GM12872 (cell line): Measurements from ENCODE around the gene TRIM62.

Experiments
- TF ChIP-seq, protein P1 (sequence below): IDR thresholded peaks from 3 replicates; pipeline ENCODE4 v1.5.1; 2011; ENCODE audit warnings: low read depth, mild to moderate bottlenecking, low read length, moderate library complexity; ENCODE audit not compliant: insufficient read depth

Gene TRIM62

DNA sequence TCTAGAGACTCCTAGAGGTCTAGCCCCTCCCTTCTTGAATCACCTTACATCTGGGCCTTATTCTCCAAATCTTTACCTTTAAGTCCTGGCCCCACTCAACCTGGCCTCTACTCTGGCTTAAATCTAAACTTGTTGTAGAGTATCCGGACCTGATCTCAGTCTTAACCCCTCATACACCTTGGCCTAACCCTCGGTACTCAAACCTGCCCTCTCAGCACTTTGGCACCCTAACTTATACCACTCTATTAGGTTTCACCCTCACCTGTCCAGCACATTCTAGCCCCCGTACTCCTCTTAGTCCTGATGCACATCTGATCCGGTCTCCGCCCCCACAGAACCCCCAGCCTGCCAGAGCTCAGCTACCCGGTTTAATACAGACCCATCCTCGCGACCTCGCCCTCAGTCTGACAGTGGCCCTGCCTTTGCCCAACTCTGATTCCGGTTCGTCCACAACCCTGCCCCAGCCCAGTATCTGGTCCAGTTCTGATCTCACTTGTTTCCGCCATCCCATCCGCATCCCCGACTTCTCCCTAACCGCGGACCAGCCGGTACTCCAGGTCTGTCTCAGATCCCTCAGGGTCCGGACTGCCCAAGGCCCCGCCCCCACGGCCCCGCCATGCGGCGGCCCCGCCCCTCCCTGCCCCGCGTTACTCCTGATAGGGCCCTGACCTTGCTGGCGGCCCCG lies 1.5 kb downstream of the TRIM62 start:
- TF ChIP-seq, protein P1, sequence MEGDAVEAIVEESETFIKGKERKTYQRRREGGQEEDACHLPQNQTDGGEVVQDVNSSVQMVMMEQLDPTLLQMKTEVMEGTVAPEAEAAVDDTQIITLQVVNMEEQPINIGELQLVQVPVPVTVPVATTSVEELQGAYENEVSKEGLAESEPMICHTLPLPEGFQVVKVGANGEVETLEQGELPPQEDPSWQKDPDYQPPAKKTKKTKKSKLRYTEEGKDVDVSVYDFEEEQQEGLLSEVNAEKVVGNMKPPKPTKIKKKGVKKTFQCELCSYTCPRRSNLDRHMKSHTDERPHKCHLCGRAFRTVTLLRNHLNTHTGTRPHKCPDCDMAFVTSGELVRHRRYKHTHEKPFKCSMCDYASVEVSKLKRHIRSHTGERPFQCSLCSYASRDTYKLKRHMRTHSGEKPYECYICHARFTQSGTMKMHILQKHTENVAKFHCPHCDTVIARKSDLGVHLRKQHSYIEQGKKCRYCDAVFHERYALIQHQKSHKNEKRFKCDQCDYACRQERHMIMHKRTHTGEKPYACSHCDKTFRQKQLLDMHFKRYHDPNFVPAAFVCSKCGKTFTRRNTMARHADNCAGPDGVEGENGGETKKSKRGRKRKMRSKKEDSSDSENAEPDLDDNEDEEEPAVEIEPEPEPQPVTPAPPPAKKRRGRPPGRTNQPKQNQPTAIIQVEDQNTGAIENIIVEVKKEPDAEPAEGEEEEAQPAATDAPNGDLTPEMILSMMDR, result no peak

DNA sequence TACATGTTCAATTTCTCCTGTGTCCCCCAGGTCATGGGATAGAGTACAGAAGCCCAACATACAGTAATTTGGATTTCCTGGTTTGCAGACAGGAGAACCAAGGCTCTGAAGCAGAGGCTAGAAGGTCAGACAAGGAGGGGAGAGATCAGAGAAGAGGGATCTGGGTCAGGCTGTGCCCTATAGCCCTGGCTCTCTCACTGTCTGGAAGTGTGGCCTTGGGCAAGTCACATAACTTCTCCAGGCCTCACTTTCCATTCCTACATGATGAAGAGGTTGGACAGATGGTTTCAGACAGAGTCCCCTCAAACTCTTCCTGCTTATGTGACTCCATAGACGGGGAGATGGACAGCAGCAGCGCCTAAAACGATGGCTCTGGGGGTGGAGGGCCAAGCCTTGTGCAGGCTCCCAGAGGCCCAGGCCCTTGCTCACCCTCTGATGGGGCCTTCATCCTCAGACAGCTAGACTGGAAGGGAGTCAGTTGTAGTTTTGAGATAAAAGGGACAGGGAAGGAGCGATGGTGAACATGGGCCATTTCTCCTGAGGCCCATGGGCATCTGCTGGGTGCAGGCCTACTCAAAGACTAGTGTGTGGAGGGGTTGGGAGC lies 2.9 kb downstream of the TRIM62 start:
- TF ChIP-seq, protein P1, result no peak

DNA sequence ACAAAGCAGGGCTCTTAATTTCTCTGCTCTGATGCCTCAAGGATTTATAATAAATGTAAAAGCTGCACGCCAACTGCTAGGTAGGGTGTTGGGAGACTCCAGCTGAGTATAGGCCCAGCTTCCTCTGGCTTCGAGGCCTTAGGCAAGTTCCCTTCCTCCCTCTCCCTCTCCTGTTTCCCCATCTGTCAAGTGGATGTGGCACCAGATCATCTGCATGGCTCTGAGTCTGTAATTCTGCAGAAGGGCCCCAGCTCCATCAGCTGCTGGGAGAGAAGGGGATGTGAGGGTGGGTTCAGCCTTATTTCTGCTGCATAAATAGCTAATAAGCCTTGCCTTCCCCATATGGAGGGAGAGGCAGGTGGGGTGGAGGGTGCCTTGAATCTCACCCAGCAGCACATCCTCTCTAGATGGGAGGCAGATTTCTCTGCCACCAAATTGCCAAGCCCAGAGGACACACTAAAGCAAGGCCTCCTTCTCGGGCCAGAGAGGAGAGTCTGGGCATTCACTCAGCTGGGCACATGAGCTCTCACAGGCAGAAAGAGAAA lies 3.8 kb downstream of the TRIM62 start:
- TF ChIP-seq, protein P1, result no peak

DNA sequence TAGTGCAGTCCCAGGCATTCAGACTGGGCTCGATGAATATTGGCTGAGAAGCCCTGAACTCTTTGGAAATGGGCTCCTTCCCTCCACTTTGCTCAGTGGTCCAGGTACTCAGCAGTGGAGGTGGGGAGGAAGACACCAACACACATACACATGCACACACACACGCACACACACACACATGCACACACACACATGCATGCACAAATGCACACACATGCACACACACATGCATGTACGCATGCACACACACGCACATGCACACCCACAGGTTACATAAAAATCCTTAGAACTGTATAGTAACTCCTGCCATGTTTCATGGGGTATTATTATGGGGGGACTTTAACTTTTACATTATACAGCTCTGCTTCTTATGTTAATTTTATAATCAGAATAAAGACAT lies 5.0 kb downstream of the TRIM62 start:
- TF ChIP-seq, protein P1, result no peak

DNA sequence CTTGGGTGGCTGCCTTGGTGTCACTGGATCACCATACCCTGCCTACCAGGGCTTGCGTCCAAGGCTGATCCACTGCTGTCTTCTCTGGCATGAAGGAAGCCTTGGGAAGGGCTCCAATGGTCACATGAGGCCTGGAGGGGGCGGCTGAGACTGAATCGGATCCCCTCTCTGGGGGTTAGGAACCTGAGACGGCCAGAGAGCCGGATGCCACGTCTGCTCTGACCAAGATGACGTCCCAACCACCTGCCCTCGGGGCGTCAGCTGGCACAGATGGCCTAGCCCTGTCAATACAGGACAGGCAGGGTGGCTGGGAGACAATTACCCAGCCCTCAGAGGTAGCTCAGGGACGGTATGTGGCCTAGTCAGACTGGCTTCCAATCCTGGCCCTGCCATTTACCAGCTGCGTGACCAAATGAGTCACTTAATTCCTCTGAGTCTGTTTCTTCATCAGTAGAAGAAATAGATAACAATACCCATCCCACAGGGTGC lies 5.4 kb downstream of the TRIM62 start:
- TF ChIP-seq, protein P1, result no peak

DNA sequence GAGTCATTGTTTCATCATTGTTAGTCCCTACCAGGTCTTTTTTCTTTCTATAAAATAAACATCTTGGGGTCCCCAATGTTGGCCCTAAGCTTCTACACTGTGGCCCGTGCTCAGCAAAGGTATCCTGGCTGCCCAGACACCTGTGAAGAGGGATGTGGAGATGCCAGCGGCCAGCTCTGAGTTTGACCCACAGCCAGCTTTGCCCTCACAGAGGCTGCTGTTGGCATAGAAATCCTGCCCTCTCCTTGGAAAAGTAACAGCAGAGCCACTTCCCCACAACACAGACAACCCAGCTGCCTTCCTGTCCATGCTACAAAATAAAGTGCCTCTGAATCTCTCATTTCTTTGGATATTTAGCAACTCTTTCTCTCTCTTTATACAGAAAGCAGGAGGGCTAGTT lies 6.0 kb downstream of the TRIM62 start:
- TF ChIP-seq, protein P1, result no peak

DNA sequence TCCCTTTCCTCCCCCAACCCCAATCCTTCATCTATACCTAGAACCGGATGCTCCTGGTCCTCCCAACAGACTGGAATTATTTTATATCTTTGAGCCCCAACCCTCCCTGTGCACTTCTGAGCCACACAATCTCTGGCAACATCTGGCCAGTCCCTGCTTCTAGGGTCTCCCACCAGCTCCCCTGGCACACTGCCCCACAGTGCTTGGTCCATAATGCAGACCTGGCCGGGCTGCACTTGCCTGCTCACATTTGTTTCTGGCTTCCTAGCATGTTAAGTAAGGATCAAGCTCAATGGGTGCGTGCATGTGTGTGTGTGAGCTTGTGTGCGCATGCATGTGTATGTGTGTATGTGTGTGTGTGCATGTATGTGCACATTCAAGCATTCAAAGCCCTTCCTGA lies 8.8 kb downstream of the TRIM62 start:
- TF ChIP-seq, protein P1, result no peak
